Measurements from ENCODE around the gene KLHL8.
A peak's percentile ranks its signal among the peaks of the same experiment; 100 is the strongest.

Gene KLHL8

DNA sequence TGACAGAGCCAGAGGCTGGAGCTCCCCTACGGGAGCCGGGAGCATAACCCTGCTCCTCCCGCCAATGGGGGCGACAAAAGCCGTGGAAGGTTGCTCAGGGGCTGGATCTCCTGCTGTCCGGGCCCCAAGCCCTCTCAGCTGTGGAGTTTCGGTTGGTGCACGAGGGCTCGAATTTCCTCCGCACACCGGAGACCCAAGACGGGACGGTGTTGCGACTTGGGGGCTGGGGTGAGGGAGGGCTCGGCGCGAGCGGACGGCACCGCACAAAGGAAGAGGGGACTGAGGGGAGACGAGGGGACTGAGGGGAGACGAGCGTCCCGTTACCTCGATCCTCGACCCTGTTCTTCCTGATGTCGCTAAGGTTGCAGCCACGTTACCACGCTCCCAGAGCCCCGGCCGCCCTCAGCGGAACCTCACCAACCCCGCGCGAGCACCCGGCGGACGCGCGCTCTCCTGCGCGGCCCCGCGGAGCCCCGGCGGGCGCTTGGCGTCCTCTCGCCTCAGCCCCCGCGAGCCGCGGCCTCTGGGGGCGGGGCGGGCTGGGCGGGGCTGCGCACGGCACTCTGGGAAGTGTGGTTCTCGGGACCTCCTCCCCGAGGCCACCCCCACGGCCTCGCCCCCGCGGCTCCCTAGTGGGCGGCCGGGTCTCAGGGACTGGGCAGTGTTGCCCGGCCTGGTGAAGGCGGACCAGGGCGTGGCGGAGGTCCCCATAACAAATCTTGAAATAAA is at the start of gene KLHL8:
Gene KLHL8 (minus strand): TSS at position 525 of the 729 bp plus-strand sequence. CDS start 25,079 bp downstream, outside the sequence.
- DNase-seq, result peak; percentile 88

DNA sequence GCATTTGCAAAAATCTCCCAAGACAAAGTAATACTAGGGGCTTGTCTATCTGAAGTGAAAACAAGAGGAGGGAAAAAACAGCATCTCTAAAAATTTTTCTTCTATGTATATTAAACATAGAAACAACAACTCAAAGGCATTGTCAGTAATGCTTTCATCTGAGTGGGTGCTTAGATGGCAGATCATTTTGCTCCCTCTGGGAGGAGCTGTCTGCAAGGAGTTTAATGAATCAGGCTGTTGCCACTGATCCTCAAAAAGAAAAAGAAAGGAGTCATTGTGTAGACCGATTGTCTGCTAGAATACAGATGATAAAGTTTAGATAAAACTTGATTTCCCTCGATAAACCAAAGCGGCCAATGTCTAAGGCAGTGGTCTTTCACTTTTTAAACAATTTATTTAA is 49.7 kb upstream of the KLHL8 start:
- peak; percentile 3 for DNase-seq

DNA sequence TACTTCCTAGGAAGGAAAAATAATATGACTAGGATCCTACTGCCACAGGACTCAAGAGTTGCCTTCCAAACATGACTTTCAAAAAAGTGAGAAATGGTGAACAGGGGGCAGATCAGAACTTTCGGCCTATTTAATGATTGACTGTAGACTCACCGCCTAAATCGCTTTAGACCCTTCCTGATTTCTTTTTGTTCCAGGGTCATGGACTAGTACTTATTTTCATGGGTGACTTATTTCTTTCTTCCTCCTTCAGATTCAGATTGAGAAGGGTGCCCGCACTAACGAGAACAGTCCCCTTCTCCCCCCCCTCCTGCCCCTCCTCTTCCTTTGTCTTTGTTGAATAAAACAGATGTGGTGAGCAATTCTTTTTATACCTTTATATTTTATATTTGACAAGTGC is 48.0 kb upstream of the KLHL8 start:
- no peak for DNase-seq

DNA sequence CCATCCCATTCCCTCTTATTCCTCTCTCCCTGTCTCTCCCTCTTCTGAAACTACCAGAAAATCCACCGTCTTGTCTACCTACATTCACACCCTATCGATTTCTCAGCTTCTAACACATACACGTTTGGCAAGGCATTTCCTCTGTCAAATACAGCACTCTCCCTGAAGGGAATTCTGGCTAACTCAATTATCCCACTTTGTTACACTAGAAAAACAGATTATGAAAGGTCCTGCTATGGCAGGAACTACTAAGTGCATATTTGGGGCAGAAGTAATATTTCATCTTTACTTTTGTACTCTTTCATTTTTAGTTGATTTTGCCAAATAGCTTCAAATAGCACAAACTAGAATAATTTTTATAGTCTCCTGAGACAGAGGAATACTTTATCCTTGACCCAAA is 46.6 kb upstream of the KLHL8 start:
- no peak for DNase-seq

DNA sequence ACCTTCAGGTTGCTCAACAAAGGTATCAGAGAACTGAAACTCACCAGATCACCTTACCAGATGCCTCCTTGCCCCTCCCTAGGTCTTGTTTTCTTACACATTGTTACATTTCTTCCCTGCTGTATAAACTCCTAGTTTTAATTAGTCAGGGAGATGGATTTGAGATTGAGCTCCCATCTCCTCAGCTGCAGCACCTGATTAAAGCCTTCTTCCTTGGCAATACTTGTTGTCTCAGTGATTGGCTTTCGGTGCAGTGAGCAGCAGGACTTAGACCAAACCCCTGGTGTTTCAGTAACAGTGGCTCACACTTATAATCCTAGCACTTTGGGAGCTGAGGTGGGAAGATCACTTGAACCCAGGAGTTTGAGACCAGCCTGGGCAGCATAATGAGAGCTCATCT is 42.5 kb upstream of the KLHL8 start:
- DNase-seq, result no peak

DNA sequence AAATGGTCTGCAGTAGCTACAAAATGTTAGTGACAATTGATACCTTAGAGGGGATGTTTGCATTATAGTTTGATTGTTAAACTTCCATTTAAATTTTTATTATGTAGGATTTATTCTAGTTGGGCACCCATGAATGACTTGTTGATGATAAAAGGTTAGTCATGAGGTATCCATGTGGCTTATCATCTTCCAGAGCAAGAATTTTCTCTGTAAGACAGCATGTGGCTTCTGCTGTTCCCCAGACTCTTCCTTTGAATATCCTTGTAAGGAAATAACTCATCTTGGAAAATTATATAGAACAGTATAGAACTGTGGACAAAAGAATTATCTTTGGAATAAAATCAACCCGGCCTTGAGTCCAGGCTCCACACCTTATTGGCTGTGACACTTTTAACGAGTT is 40.1 kb upstream of the KLHL8 start:
- DNase-seq, result no peak

DNA sequence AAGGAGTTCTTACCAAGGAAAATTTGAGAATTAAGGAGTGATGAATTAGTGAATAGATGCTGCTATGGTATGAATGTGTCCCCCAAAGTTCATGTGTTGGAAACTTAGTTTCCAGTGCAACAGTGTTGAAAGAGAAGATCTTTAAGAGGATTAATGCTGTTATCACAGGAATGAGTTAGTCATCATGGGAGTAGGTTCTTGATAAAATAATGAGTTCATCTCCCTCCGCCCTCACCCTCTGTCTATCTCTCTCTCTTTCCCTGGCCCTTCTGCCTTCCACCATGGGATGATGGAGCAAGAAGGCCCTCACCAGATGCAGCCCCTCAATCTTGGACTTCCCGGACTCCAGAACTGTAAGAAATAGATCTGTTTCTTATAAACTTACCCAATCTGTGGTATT is 38.3 kb upstream of the KLHL8 start:
- no peak for DNase-seq

DNA sequence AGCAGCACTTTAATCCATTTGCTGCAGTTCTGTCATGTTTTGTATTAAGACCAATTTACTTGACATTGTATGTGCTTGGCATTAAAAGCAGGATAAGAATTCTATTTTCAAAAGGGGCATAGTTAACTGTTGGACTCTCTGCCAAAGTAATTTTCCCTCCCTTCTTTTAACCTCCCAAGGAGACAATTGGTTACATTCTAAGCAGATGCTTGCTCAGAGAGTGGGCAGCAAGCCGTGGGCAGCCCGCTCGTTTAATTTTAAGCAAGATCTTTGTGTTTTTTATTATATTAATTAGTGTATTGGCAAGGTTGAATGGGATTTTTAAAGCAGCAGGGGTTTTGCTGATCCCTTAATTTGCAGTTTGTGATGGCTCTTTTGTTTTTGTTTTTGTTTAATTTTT is 37.1 kb upstream of the KLHL8 start:
- DNase-seq, result no peak

DNA sequence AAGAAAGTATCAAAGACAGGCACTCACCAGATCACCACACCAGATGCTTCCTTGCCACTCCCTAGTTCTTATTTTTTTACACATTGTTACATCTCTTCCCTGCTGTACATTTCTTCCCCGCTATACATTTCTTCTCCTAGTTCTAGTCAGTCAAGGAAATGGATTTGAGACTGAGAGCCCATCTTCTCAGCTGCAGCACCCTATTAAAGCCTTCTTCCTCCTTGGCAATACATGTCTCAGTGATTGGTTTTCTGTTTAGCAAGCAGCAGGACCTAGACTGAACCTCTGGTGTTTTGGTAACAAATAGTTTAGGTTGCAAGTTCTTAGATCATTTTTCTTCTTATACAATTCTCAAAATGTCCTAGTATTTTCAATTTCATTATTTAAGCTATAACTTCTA is 35.3 kb upstream of the KLHL8 start:
- no peak for DNase-seq

DNA sequence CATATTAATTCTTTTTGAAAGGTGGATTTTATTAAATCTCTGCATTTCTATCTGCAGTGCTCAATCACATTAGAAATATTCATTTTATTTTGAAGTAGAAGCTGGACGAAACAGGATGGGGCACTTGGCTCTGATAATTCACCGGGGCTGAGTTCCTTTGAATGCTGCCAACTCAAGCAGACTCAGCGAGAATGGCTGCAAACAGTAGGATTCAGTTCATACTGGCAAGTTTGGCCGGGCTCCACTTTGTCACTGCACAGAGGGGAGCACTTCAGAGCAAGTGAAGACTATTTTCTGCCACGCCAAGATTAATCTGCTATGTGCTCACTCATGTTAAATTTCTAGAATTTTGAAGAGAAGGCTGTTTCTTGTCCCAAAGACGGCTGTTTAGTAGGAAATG is 30.7 kb upstream of the KLHL8 start:
- no peak for DNase-seq

DNA sequence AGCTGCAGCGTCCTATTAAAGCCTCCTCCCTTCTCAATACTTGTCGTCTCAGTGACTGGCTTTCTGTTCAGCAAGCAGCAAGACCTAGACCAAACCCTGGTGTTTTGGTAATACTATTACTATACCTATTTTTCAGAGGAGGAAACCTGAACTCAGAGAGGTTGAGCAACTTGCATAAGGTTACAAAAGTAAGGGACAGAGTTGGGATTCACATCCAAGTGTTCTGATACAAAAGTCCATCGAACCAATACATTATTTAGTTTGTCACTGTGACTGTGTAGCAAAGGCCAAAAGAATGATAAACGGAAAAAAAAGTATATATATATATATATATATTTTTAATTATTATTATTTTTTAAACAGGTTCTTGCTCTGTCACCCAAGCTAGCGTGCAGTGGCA is 29.9 kb upstream of the KLHL8 start:
- no peak for DNase-seq

DNA sequence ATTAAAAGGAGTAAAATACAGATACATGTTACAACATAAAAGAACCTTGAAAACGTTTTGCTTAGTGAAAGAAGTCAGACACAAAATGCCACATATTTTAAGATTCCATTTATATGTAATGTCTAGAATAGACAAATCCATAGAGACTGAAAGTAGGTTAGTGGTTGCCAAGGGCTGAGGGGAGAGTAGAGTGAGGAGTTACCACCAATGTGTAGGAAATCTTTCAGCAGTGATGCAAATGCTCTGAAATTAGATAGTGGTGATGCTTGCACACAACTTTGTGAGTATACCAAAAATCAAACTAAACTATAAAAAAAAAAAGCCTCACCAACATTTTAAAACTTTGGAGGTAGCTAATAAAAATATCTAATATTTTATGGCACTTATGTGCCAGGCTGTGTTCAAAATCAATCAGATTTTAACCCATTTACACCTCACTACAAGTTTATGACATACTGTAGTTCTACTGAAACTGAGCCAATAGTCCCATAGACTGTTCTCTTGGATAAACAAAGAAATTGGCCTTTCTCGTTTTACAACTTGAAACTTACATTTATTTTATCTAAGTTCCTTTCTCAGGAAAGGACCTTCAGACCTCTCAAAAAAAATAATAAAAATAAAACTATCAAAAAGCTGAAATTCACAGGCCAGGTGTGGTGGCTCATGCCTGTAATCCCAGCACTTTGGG is 29.1 kb upstream of the KLHL8 start:
- DNase-seq, result no peak

DNA sequence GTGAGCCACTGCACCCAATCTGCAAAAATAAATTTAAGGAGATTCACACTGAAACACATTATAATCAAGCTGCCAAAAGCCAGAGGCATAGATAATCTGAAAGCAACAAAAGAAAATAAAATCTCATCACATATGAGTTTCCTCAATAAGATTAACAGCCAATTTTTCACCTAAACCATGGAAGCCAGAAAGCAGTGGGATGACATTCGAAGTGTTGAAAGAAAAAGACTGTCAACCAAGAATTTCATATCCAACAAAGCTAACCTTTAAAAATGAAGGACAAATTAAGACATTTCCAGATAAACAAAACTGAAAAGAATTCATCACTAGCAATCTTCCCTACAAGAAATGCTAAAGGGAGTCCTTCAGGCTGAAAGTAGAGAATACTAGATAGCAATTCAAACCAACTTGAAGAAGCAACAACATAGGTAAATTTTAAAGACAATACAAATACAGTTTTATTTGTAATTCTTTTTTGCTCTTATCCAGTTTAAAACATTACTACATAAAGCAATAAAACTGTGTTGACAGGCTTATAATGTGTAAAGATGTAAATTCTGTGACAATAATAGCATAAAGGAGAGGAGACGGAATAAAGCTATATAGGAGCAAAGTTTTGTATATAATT is 23.1 kb upstream of the KLHL8 start:
- no peak for DNase-seq

DNA sequence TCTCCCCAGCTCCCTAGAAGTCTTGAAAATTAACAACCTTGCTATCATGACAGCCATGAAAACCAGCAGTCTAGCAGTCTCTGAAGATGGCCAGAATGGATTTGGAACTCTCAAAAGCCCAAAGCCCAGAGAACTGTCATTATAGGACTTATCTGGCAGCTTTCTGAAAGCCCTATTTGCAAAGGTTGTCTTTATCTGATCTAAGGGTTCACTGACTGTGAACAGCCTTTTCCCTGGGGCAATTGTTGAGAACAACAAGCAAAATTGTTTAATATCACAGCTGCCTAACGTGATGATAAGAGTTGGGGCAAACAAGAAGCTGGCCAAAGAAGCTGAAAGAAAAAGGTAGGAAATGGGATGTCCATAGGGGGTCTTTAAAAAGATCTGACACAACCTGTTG is 20.9 kb upstream of the KLHL8 start:
- no peak for DNase-seq

DNA sequence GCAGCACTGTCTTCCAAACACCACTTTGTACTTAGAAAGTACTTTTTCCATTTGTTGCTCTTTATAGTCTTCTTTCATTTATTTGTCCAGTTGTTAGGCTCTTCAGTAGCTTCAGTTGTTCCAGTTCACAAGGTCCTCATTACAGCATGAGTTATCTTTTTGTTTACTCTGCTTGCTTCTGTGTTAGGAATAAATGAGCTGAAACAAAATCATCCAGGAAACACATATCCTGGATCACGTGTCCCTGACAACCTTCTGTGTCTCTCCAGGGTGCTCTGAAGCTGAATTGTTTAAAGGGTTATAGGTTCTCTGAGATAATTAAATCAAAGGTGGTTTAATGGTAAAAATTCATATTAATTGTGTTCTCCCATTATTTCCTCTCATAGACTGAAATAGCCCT is 19.9 kb upstream of the KLHL8 start:
- DNase-seq, result no peak

DNA sequence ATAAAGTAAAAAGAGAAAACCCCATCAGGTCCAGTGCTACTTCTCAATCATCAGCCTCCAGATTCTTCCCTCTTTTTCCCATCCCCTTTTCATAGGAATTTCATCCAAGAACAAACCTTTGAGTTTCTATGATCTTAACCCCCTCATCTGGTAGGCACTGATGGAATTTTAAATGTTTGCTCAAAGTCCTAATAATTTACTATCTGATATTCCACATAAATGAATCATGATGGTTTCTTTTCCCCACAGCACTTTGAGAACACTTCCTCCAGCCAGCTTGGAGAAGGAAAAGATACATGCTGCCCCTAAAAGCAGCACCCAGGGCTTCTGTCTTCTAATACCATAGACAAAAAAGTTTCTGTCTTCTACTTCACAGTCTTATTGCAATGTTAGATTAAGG is 19.4 kb upstream of the KLHL8 start:
- no peak for DNase-seq

DNA sequence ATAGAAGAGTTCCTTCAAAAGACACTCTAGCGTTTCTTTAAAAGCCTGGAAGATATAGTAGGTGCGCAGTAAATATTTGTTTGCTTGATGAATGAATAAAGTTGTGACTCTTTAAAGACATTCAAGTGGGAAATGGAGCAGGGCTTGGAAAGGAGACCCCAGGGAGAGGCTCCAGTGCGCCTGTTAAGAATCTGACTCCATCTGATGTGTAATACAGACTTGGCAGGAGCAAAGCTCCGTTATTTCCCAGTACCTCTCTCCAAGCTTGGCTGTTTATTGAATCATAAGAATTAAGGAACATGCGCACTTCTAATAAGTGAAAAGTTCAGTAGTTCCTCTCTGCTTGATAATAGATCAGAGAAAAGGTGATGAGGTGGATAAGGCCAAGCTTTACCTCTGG is 18.8 kb upstream of the KLHL8 start:
- DNase-seq, result no peak

DNA sequence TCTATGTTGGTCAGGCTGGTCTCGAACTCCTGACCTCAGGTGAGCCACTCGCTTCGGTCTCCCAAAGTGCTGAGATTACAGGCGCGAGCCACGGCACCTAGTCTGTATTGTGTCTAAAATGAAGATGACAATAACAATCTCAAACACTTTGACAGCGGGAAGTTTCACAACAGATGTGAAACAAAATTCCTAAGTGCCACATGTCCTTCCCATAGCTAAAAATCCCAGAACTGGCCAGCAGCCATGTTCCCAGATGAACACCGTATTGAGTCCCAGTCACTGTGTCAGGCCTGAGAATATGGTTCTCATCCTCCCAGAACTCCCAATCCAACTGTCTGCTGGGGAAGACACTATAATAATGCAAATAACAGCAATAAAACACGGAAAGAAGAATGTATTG is 16.4 kb upstream of the KLHL8 start:
- DNase-seq, result no peak

DNA sequence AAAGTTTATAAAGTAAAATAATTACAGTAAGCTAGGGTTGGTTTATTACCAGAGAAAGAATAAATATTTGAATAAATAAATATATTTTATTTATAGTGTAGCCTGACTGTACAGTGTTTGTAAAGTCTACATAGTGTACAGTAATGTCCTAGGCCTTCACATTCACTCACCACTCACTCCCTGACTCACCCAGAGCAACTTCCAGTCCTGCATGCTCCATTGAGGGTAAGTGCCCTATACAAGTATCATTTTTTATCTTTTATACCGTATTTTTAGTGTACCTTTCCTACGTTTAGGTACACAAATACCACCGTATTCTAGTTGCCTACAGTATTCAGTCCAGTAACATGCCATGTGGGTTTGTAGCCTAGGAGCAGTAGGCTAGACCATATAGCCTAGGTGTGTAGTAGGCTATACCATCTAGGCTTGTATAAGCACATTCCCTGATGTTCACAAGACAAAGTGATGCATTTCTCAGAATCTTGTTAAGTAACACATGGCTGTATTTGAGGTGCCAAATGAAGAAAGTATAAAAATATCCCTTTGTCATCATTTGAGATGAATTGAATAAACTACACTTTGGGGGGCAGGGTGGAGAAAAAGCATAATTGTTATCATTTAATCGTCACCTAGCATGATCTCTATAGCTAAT is 14.7 kb upstream of the KLHL8 start:
- no peak for DNase-seq

DNA sequence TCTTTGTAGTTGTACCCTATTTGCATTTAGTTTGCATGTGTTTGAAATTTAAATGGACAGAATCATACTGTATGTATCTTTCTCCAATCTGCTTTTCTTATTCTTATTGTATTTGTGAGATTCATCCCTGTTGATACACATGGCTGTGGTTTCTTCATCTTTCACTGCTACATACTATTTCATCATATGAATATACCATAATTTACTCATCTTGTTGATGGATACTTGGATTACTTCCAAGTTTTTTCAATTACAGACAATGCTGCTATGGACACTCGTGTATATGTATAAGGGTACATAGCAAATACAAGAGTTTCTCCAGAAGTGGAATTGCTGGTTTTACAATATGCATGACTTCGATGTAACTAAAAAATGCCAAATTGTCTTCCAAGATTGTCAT is 11.8 kb upstream of the KLHL8 start:
- DNase-seq, result no peak

DNA sequence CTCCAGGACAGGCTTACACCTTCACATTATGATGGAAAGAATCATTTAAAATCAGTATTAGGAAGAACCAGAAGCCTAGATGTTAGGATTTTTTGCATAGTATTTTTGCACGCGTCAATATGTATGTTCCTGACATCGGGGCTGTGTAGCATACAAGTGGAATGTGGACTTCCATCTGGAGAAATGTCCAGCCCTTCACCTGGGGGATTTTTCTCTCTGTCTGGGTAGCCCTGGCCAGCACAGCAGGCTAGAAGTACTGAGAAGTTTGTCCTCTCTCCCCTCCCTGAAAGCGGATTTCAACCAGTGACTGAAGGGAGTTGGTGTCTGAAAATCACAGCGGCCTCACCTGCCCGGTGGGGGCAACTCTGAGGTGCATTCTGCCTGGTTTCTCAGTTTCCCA is 10.4 kb upstream of the KLHL8 start:
- no peak for DNase-seq

DNA sequence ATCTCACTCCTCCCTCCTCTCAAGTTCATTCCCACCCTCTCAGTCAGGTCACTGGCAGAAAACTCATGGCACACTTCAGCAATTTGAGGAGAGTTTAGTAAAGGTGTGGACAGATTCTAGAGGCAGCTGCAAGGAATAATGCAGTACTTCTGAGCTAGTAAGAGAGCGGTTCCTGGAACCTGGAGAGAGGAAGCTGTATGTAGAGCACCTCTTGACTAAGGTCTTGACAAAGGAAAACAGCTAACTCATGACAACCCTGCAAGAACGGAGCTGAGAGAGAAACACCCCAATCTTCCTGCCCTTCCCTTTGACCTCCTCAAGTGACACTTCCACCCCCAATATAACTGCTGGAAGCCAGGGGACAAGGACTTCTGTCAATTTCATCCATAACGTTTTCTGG is 9.6 kb upstream of the KLHL8 start:
- no peak for DNase-seq

DNA sequence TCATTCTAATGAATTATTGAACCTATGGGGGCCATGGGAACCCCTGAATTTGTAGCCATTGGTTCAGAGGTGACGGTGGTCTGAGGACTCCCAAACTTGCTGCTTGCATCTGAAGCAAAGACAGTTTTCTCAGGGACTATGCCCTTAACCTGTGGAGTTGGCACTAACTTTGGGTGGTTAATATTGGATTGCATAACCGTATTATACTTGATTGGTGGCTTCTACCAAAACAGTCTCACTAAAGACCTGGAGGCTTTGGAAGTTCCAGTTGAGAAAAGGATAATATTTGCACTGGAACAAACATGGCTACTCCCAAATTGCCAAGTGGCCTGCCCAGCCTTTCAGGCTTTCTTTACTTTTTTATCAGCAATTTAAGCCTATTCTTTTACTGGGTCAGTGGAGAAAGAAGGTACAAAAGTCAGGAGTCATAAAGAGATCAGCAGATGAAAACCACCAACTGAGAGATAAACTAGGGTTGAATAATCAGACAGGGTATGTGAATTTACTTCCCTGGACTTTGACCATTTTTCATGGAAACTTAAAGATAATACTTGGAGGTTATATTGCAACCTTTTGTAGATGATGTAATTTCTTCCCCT is 7.9 kb upstream of the KLHL8 start:
- no peak for DNase-seq

DNA sequence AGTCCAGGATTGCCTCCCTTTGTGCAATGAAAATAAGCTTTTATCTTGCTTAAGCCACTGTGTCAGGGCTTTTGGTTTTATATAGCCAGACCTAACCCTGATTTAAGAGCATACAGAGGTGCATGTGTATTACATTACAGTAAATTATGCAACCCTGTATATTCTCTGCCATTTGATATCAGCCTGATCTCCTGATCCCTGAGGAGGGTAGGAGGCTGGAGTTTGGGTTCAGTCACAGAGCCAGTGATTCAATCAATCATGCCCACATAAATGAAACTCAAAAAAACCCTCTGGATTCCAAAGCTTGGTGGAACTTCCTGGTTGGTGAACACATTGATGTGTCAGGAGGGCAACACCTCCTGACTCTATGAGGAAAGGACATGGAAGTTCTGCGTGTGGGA is 7.3 kb upstream of the KLHL8 start:
- no peak for DNase-seq

All from activated CD4-positive, alpha-beta T cell treated with anti-CD3 and anti-CD28 coated beads for 48 hours (primary cell).